IPS-15b (cell line): ENCODE data around the gene NTF3.
A peak's percentile ranks its signal among the peaks of the same experiment; 100 is the strongest.

Source experiments
- H3K27me3 ChIP-seq: one replicate; pipeline ENCODE4 v1.6.1; 2013; ENCODE audit warnings: low read length; ENCODE audit not compliant: control insufficient read depth, insufficient read depth
- H3K36me3 ChIP-seq: one replicate; pipeline ENCODE4 v1.6.1; 2013; ENCODE audit warnings: low read length; ENCODE audit not compliant: control insufficient read depth, insufficient read depth
- H3K4me1 ChIP-seq: one replicate; pipeline ENCODE4 v1.6.1; 2013; ENCODE audit warnings: mild to moderate bottlenecking, low read length; ENCODE audit not compliant: control insufficient read depth, insufficient read depth
- H3K4me3 ChIP-seq: one replicate; pipeline ENCODE4 v1.5.1; 2013; ENCODE audit warnings: low read depth, low read length
- H3K9ac ChIP-seq: one replicate; pipeline ENCODE4 v1.6.1; 2013; ENCODE audit warnings: low read depth, mild to moderate bottlenecking, low read length
- H3K9me3 ChIP-seq: one replicate; pipeline ENCODE4 v1.6.1; 2013; ENCODE audit warnings: mild to moderate bottlenecking, low read length; ENCODE audit not compliant: control insufficient read depth, insufficient read depth

NTF3 gene

GRCh38 chr12:5432011-5432400 lies at the start of gene NTF3:
Gene NTF3, plus strand, starts transcription at chr12:5432108. Its CDS starts 217 bp downstream, at chr12:5432325.
- H3K9me3 ChIP-seq: no peaks in the 10 kb centered on the region

GRCh38 chr12:5384015-5384414 lies 47.9 kb upstream of the NTF3 start:
- H3K9me3 ChIP-seq: no peaks in the 10 kb centered on the region
- peaks cover 3% of the 10 kb centered on the region for H3K4me1 ChIP-seq
- H3K9ac ChIP-seq: no peak overlapping the region
- H3K36me3 ChIP-seq: no peaks in the 10 kb centered on the region
- H3K27me3 ChIP-seq: no peaks in the 10 kb centered on the region
- no peak overlapping the region for H3K4me3 ChIP-seq

More at GRCh38 chr12:5432011-5432400, at the start of gene NTF3:
- H3K4me3 ChIP-seq: peak within 1 kb of the TSS; percentile 45
- no peaks in the 10 kb centered on the region for H3K36me3 ChIP-seq
- H3K4me1 ChIP-seq: peaks cover 27% of the 10 kb centered on the region
- H3K27me3 ChIP-seq: peaks cover 79% of the 10 kb centered on the region
- no peak within 1 kb of the TSS for H3K9ac ChIP-seq

GRCh38 chr12:5388581-5389535 lies 43.0 kb upstream of the NTF3 start:
- H3K9ac ChIP-seq: no peak overlapping the region
- H3K4me3 ChIP-seq: no peak overlapping the region

GRCh38 chr12:5390174-5390799 lies 41.6 kb upstream of the NTF3 start:
- no peaks in the 10 kb centered on the region for H3K9me3 ChIP-seq
- H3K4me3 ChIP-seq: no peak overlapping the region
- peaks cover 2% of the 10 kb centered on the region for H3K4me1 ChIP-seq
- H3K27me3 ChIP-seq: no peaks in the 10 kb centered on the region
- no peak overlapping the region for H3K9ac ChIP-seq
- no peaks in the 10 kb centered on the region for H3K36me3 ChIP-seq

More at GRCh38 chr12:5388581-5389535, 43.0 kb upstream of the NTF3 start:
- no peaks in the 10 kb centered on the region for H3K36me3 ChIP-seq
- H3K9me3 ChIP-seq: no peaks in the 10 kb centered on the region
- H3K27me3 ChIP-seq: no peaks in the 10 kb centered on the region
- peaks cover 3% of the 10 kb centered on the region for H3K4me1 ChIP-seq

GRCh38 chr12:5391653-5392052 lies 40.3 kb upstream of the NTF3 start:
- peaks cover 5% of the 10 kb centered on the region for H3K4me1 ChIP-seq
- H3K27me3 ChIP-seq: no peaks in the 10 kb centered on the region
- no peaks in the 10 kb centered on the region for H3K9me3 ChIP-seq
- no peaks in the 10 kb centered on the region for H3K36me3 ChIP-seq
- H3K9ac ChIP-seq: no peak overlapping the region
- no peak overlapping the region for H3K4me3 ChIP-seq

- Histone ChIP-seq H3K36me3 (no peaks in the 10 kb centered on the region), H3K9me3 (no peaks in the 10 kb centered on the region), H3K9ac (no peak overlapping the region), H3K27me3 (no peaks in the 10 kb centered on the region), H3K4me1 (peaks cover 5% of the 10 kb centered on the region), H3K4me3 (no peak overlapping the region)
Observed at GRCh38 chr12:5392961-5393360, 38.9 kb upstream of the NTF3 start.

- no peak overlapping the region for H3K9ac ChIP-seq
- no peaks in the 10 kb centered on the region for H3K36me3 ChIP-seq
- no peaks in the 10 kb centered on the region for H3K9me3 ChIP-seq
- no peak overlapping the region for H3K4me3 ChIP-seq
- no peaks in the 10 kb centered on the region for H3K27me3 ChIP-seq
- H3K4me1 ChIP-seq: peaks cover 5% of the 10 kb centered on the region
Observed at GRCh38 chr12:5395443-5396271, 36.3 kb upstream of the NTF3 start.

- Histone ChIP-seq H3K4me3 (no peak overlapping the region), H3K9me3 (no peaks in the 10 kb centered on the region), H3K4me1 (peaks cover 5% of the 10 kb centered on the region), H3K9ac (no peak overlapping the region), H3K27me3 (no peaks in the 10 kb centered on the region), H3K36me3 (no peaks in the 10 kb centered on the region)
Observed at GRCh38 chr12:5396541-5396940, 35.4 kb upstream of the NTF3 start.

GRCh38 chr12:5399266-5399665 lies 32.6 kb upstream of the NTF3 start:
- no peaks in the 10 kb centered on the region for H3K27me3 ChIP-seq
- H3K4me3 ChIP-seq: no peak overlapping the region
- H3K36me3 ChIP-seq: no peaks in the 10 kb centered on the region
- peaks cover 5% of the 10 kb centered on the region for H3K4me1 ChIP-seq
- H3K9ac ChIP-seq: no peak overlapping the region
- H3K9me3 ChIP-seq: no peaks in the 10 kb centered on the region

- H3K9ac ChIP-seq: no peak overlapping the region
- no peaks in the 10 kb centered on the region for H3K36me3 ChIP-seq
- no peak overlapping the region for H3K4me3 ChIP-seq
- no peaks in the 10 kb centered on the region for H3K9me3 ChIP-seq
- no peaks in the 10 kb centered on the region for H3K4me1 ChIP-seq
- no peaks in the 10 kb centered on the region for H3K27me3 ChIP-seq
Observed at GRCh38 chr12:5402009-5402935, 29.6 kb upstream of the NTF3 start.

GRCh38 chr12:5403411-5403810 lies 28.5 kb upstream of the NTF3 start:
- Histone ChIP-seq H3K4me1 (no peaks in the 10 kb centered on the region), H3K27me3 (no peaks in the 10 kb centered on the region), H3K36me3 (no peaks in the 10 kb centered on the region), H3K9me3 (no peaks in the 10 kb centered on the region), H3K9ac (no peak overlapping the region), H3K4me3 (no peak overlapping the region)
